Measurements from ENCODE around the gene NEUROD2. TPM values are rescaled to one million over a fixed set of nuclear protein-coding genes. Genes with fewer than 3 reads are reported as not detected.

The NEUROD2 gene
- total RNA-seq, 1 donor from 2014 or later: not detected

- DNase-seq (ENCODE audit: extremely low read depth, low read depth, low spot score): no peak
These were observed 11.5 kb upstream of the NEUROD2 start for GRCh38 chr17:39618956-39619785.

GRCh38 chr17:39618246-39618913 is 10.7 kb upstream of the NEUROD2 start:
- DNase-seq (ENCODE audit: extremely low read depth, low read depth, low spot score): no peak

GRCh38 chr17:39617446-39618245 is 9.9 kb upstream of the NEUROD2 start:
- no peak for DNase-seq (ENCODE audit: extremely low read depth, low read depth, low spot score)

GRCh38 chr17:39617100-39617445 is 9.4 kb upstream of the NEUROD2 start:
- DNase-seq (ENCODE audit: extremely low read depth, low read depth, low spot score): no peak

- no peak for DNase-seq (ENCODE audit: extremely low read depth, low read depth, low spot score)
These were observed 7.7 kb upstream of the NEUROD2 start for GRCh38 chr17:39615434-39615833.

GRCh38 chr17:39614545-39615157 is 6.9 kb upstream of the NEUROD2 start:
- no peak for DNase-seq (ENCODE audit: extremely low read depth, low read depth, low spot score)

- DNase-seq (ENCODE audit: extremely low read depth, low read depth, low spot score): no peak
These were observed 5.3 kb upstream of the NEUROD2 start for GRCh38 chr17:39612935-39613464.

- no peak for DNase-seq (ENCODE audit: extremely low read depth, low read depth, low spot score)
These were observed 4.7 kb upstream of the NEUROD2 start for GRCh38 chr17:39612291-39612894.

- DNase-seq (ENCODE audit: extremely low read depth, low read depth, low spot score): no peak
These were observed 3.8 kb upstream of the NEUROD2 start for GRCh38 chr17:39611401-39612112.

GRCh38 chr17:39609416-39610025 is 1.8 kb upstream of the NEUROD2 start:
- DNase-seq (ENCODE audit: extremely low read depth, low read depth, low spot score): no peak

GRCh38 chr17:39608142-39608981 is 642 bp upstream of the NEUROD2 start:
- DNase-seq (ENCODE audit: extremely low read depth, low read depth, low spot score): no peak

GRCh38 chr17:39607057-39607850 is 466 bp downstream of the NEUROD2 start:
- no peak for DNase-seq (ENCODE audit: extremely low read depth, low read depth, low spot score)

- DNase-seq (ENCODE audit: extremely low read depth, low read depth, low spot score): no peak
These were observed 1.2 kb downstream of the NEUROD2 start for GRCh38 chr17:39606434-39607056.

- no peak for DNase-seq (ENCODE audit: extremely low read depth, low read depth, low spot score)
These were observed 2.0 kb downstream of the NEUROD2 start for GRCh38 chr17:39605492-39606433.

- no peak for DNase-seq (ENCODE audit: extremely low read depth, low read depth, low spot score)
These were observed 2.7 kb downstream of the NEUROD2 start for GRCh38 chr17:39604911-39605491.

Measured in glomerular endothelial cell (primary cell).